HepG2 (cell line): ENCODE measurements around the gene CFAP73. TPM values are rescaled to one million over a fixed set of nuclear protein-coding genes. Genes with fewer than 3 reads are reported as not detected.

Experiments
- ATAC-seq: fragments of 200-7000 bp; cut with Tn5 transposase; 3 replicates; pipeline ENCODE4 v1.9.1; 2020; ENCODE audit warnings: mild to moderate bottlenecking, moderate library complexity
- BruUV-seq: library from RNA; stranded (reverse); fragments of 400-500 nt; replicated peaks from 2 replicates; lab custom pipeline; 2021; lab: Mats Ljungman, UMichigan
- CTCF ChIA-PET: fragments of 300-600 bp; formaldehyde crosslinking; extraction: SDS; loops from one replicate; lab custom pipeline; 2021; ENCODE audit warnings: low total read pairs, inconsistent platforms, low intra/inter-chr PET ratio; lab: Yijun Ruan, JAX
- POLR2A ChIA-PET: fragments of 350-600 bp; sonication (Branson Sonifier 250); formaldehyde crosslinking; loops from one replicate; lab custom pipeline; 2020; ENCODE audit warnings: antibody characterized with exemption, inconsistent platforms; lab: Yijun Ruan, JAX
- DNase-seq: peaks from one replicate; pipeline ENCODE4 v3.0.0-alpha.2; 2015; ENCODE audit warnings: low spot score
- FAIRE-seq: peaks from 3 replicates; lab custom pipeline; 2011; peaks lifted over from hg19 to GRCh38; lab: Jason Lieb, UNC
- H2AFZ ChIP-seq: one replicate; pipeline ENCODE4 v1.6.1; 2011; ENCODE audit warnings: low read length, inconsistent platforms
- H3K27ac ChIP-seq: fragments of 300-600 bp; 3 replicates; pipeline ENCODE4 v1.8.0; 2011; ENCODE audit warnings: mixed run types, mild to moderate bottlenecking, mixed read lengths, low read length, inconsistent platforms; ENCODE audit not compliant: insufficient read depth; ENCODE audit errors: extremely low read length
- H3K27me3 ChIP-seq, 2 experiments: fragments of 200-600 bp in 1 of 2; 2 replicates in 1 of 2; 3 replicates in 1 of 2; pipeline versions ENCODE4 v1.6.0 to v1.8.0; 2011; ENCODE audit warnings: low read length in 2 of 2, mild to moderate bottlenecking in 2 of 2, moderate library complexity in 2 of 2, inconsistent platforms in 1 of 2; ENCODE audit not compliant: insufficient read depth in 2 of 2, control insufficient read depth in 1 of 2
- H3K36me3 ChIP-seq, 2 experiments: fragments of 200-600 bp in 1 of 2; replicated peaks in 1 of 2; 2 replicates in 1 of 2; 3 replicates in 1 of 2; pipeline versions ENCODE4 v1.5.1 to v1.8.0; 2011; ENCODE audit warnings: low read length in 2 of 2, inconsistent platforms in 1 of 2; ENCODE audit not compliant: insufficient read depth in 2 of 2, control insufficient read depth in 1 of 2
- H3K4me1 ChIP-seq: 2 replicates; pipeline ENCODE4 v1.5.1; 2012; ENCODE audit warnings: low read length, inconsistent platforms; ENCODE audit not compliant: insufficient read depth
- H3K4me2 ChIP-seq: 2 replicates; pipeline ENCODE4 v1.6.0; 2011; ENCODE audit warnings: low read depth, low read length, inconsistent platforms
- H3K4me3 ChIP-seq, 3 experiments: fragments of 200-600 bp in 1 of 3; sonication (generic), shearing (Covaris generic) in 1 of 3; replicated peaks in 1 of 3; 2 replicates each; pipeline ENCODE4 v1.5.1; 2011 to 2016; ENCODE audit warnings: low read length in 3 of 3, inconsistent platforms in 2 of 3, low read depth in 2 of 3, mild to moderate bottlenecking in 2 of 3, control low read depth in 1 of 3, mixed read lengths in 1 of 3; ENCODE audit not compliant: insufficient read depth in 1 of 3
- H3K79me2 ChIP-seq: one replicate; pipeline ENCODE4 v1.6.1; 2011; ENCODE audit warnings: low read length, inconsistent platforms; ENCODE audit not compliant: insufficient read depth
- H3K9ac ChIP-seq: 2 replicates; pipeline ENCODE4 v1.6.0; 2011; ENCODE audit warnings: mild to moderate bottlenecking, low read depth, low read length, inconsistent platforms; ENCODE audit not compliant: insufficient read depth
- H3K9me3 ChIP-seq: 2 replicates; pipeline ENCODE4 v1.5.1; 2012; ENCODE audit warnings: mild to moderate bottlenecking, low read length
- H4K20me1 ChIP-seq: 2 replicates; pipeline ENCODE4 v1.6.0; 2011; ENCODE audit warnings: inconsistent platforms, mild to moderate bottlenecking, low read length, moderate library complexity; ENCODE audit not compliant: insufficient read depth
- ATF7 ChIP-seq, 2 experiments: fragments of 450-650 bp in 1 of 2; sonication (generic) in 1 of 2; formaldehyde crosslinking in 1 of 2; IDR thresholded peaks; 2 replicates each; pipeline versions ENCODE4 v1.4.0 to v1.6.1; 2016 to 2020; ENCODE audit warnings: antibody characterized with exemption in 1 of 2, mild to moderate bottlenecking in 1 of 2, missing genetic modification reagents in 1 of 2
- ETV6 ChIP-seq: sonication (generic); formaldehyde crosslinking; conservative IDR thresholded peaks from 2 replicates; pipeline ENCODE4 v1.4.0; 2020; ENCODE audit warnings: missing genetic modification reagents
- TARDBP ChIP-seq: sonication (generic); formaldehyde crosslinking; IDR thresholded peaks from 2 replicates; pipeline ENCODE4 v1.8.0; 2022; ENCODE audit warnings: mild to moderate bottlenecking, missing genetic modification reagents
- ZNF629 ChIP-seq: sonication (generic); formaldehyde crosslinking; conservative IDR thresholded peaks from 2 replicates; pipeline ENCODE4 v1.5.0; 2020; ENCODE audit warnings: missing genetic modification reagents
- WGBS: methylation state at CpG from one replicate; pipeline ENCODE4 v1.1.6; 2017; ENCODE audit warnings: low lambda C conversion rate; 5-methylcytosine and 5-hydroxymethylcytosine counted together
- in situ Hi-C: cut with HindIII; loops from 2 replicates; pipeline ENCODE4 v1.10.0; 2017; ENCODE audit warnings: low pct_unique_long_range_greater_than_20kb; ENCODE audit not compliant: extremely low pct_ligation_motif_present
- intact Hi-C: fragments of 100-400 bp; cut with micrococcal nuclease; formaldehyde crosslinking; loops from one replicate; pipeline ENCODE4 v1.10.0; 2022; ENCODE audit not compliant: unreplicated experiment
- polyA plus RNA-seq, 8 experiments: library from polyadenylated mRNA; depleted of rRNA in 3 of 8; stranded (reverse) in 7 of 8; unstranded in 1 of 8; fragments of >200 nt; fragmentation: Illumina TruSeq in 4 of 8; extraction: Trizol in 4 of 8; gene quantifications; 2 replicates each; pipeline versions ENCODE4 v1.2.1 to v1.2.3, GENCODE V29; 2011 to 2016; ENCODE audit warnings: low read depth in 4 of 8, missing spikeins in 1 of 8, mixed read lengths in 1 of 8; ENCODE audit not compliant: insufficient read depth in 1 of 8
- total RNA-seq, 5 experiments: library from RNA; depleted of rRNA; stranded (reverse); fragments of >200 nt; fragmentation: Illumina TruSeq; extraction: Trizol; gene quantifications; 2 replicates each; pipeline ENCODE4 v1.2.3, GENCODE V29; 2016; ENCODE audit warnings: low read depth in 1 of 5
- TF ChIP-seq, protein P1 (sequence below): sonication (generic); formaldehyde crosslinking; IDR thresholded peaks from 2 replicates; pipeline ENCODE4 v1.4.0; 2020; ENCODE audit warnings: missing genetic modification reagents

Gene CFAP73
- total and polyA plus RNA-seq, 2 of the 13 experiments (the other 11 are each of a cell fraction or from before 2014, with no cell fraction given): not detected

DNA sequence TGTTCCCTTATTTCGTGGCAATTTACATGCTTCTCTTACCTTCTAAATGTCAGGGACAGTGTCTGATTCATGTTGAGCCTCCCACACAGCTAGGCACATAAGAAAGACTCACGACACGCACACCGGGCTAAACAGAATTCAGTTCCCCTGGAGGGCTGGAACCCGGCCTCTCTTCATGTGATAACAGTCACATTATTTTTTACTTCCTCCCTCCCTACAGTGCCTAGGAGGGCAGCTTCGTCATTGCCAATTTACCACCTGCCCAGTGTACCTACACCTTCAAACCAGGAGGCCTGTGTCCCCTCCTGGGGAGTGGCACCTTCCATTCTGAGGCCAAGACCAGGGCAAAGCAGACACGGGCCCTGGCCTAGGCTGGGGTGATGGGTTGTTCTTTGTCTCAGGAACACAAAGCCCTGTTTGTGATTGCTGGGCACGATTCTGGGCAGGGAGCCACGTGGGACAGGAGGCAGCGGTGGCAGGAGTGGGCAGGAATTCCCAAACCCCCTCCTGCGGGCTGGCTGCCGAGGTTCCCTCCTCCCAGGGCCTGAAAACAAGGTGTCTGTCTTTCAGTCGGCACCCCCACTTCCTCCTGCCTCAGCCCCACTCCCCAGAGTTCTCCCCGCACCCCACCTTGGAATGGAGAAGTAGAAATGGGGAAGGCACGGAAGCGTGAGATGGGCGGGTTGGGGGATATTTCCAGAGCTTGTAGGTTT lies 7.2 kb upstream of the CFAP73 start (continued):
- TF ChIP-seq, protein P1, sequence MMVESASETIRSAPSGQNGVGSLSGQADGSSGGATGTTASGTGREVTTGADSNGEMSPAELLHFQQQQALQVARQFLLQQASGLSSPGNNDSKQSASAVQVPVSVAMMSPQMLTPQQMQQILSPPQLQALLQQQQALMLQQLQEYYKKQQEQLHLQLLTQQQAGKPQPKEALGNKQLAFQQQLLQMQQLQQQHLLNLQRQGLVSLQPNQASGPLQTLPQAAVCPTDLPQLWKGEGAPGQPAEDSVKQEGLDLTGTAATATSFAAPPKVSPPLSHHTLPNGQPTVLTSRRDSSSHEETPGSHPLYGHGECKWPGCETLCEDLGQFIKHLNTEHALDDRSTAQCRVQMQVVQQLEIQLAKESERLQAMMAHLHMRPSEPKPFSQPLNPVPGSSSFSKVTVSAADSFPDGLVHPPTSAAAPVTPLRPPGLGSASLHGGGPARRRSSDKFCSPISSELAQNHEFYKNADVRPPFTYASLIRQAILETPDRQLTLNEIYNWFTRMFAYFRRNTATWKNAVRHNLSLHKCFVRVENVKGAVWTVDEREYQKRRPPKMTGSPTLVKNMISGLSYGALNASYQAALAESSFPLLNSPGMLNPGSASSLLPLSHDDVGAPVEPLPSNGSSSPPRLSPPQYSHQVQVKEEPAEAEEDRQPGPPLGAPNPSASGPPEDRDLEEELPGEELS (CRISPR knock-in tag): no peak
- TF ChIP-seq TARDBP (CRISPR knock-in tag) (no peak), ETV6 (CRISPR knock-in tag) (no peak)

DNA sequence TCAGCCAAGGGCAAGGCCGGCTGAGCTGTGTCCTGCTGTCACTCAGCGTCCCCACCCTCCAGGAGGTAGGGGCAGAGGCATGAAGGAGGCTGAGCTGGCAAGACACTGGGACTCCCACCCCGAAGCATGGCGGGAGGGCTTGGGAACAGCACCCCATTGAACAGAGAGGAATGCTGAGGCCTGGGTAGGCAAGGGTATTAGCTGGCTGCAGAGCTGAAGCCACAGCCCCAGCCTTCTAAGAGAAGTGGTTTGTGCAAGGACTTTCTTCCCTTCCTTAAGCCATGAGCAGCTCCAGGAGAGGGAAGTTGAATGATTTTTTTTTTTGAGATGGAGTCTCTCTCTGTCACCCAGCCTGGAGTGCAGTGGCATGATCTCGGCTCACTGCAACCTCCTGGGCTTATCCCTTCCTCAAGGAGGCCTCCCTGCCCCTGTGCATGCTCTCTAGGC lies 6.6 kb upstream of the CFAP73 start:
- no peak for DNase-seq
- POLR2A ChIA-PET: no interaction called here
- in situ Hi-C loops: no loop called here
- TF ChIP-seq ZNF629 (CRISPR knock-in tag) (peak; percentile 59), ATF7 (IDR thresholded peaks at IDR 0.05) (no peak), ATF7 (CRISPR knock-in tag; IDR thresholded peaks at IDR 0.05) (no peak)
- Histone ChIP-seq H3K9ac (no peak overlapping the region), H3K9me3 (no peaks in the 10 kb centered on the region), H3K27ac (no peak overlapping the region), H4K20me1 (no peaks in the 10 kb centered on the region), H3K4me1 (peaks cover 11% of the 10 kb centered on the region), H3K36me3 (no peaks in the 10 kb centered on the region), H3K4me3 (no peak overlapping the region), H2AFZ (no peak overlapping the region), H3K27me3 (peaks cover 2 to 14% of the 10 kb centered on the region in 2 experiments; a peak in 4 of 5 replicates), H3K4me2 (no peak overlapping the region), H3K79me2 (no peaks in the 10 kb centered on the region)
- WGBS: 6% methylated on average over 3 of the region's 5 CpGs
- intact Hi-C loops: no loop called here
- BruUV-seq: no TSS peak
- FAIRE-seq: no peak
- ATAC-seq: no peak
- CTCF ChIA-PET: no interaction called here
